Measurements from ENCODE around the gene LINC01488.

The LINC01488 gene

DNA sequence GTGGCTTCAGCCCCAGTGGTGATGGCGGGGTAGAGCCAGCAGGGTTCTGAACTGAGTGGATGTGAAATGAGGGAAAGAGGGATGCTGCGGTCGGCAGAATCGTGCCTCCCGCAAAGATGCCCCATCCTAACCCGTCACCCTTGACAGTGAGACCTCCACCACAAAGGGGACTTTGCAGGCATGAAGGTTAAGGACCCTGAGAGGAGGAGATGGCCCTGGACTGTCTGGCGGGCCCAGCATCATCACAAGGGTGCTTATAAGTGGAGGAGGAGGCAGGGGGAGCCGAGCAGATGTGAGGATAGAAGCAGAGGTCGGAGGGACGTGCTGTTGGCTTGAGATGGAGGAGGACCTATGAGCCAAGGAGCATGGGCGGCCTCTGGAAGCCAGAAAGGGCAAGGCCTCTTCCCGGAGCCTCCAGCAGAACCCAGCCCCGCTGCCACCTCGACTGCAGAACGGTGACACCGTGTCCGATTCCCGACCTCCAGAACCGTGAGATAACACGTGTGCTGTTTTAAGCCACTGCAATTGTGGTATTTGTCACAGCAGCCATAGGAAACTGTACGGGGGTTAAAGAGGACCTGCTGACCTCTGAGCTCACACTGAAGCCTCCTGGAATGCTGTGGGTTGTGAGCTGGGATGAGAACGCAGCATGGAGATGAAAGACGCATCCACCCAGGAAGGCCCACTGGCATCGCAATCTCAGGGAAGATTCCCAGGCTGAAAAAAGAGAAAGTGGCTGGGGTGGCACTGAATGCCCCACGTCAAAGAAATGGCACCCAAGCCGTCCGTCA, 10.9 kb downstream of the LINC01488 start:
- Histone ChIP-seq H3K36me3 (ENCODE audit: control insufficient read depth, low read length) (no peaks in the 10 kb centered on the region), H3K27me3 (ENCODE audit: control insufficient read depth, low read length) (no peaks in the 10 kb centered on the region), H3F3A (ENCODE audit: control insufficient read depth, insufficient read depth) (no peaks in the 10 kb centered on the region), H3K4me2 (ENCODE audit: low read length) (no peak overlapping the region), H3K4me1 (ENCODE audit: control insufficient read depth, low read length) (no peaks in the 10 kb centered on the region), H3K9me2 (replicated peaks; ENCODE audit: control insufficient read depth, low read length) (no peaks in the 10 kb centered on the region), H3K4me3 (ENCODE audit: low read length) (no peak overlapping the region), H3K27ac (ENCODE audit: low read depth, low read length) (no peak overlapping the region), H3K9me3 (ENCODE audit: control insufficient read depth, insufficient read depth, low read length) (no peaks in the 10 kb centered on the region), H3K79me2 (ENCODE audit: control insufficient read depth, low read length) (no peaks in the 10 kb centered on the region), H4K20me1 (ENCODE audit: control insufficient read depth, insufficient read depth, low read depth, low read length) (no peaks in the 10 kb centered on the region)
- TF ChIP-seq EZH2phosphoT487 (IDR thresholded peaks at IDR 0.05; ENCODE audit: borderline replicate concordance, low read length) (no peak), CTCF (IDR thresholded peaks at IDR 0.05; ENCODE audit: low read depth, low read length, poor library complexity, severe bottlenecking) (no peak)

DNA sequence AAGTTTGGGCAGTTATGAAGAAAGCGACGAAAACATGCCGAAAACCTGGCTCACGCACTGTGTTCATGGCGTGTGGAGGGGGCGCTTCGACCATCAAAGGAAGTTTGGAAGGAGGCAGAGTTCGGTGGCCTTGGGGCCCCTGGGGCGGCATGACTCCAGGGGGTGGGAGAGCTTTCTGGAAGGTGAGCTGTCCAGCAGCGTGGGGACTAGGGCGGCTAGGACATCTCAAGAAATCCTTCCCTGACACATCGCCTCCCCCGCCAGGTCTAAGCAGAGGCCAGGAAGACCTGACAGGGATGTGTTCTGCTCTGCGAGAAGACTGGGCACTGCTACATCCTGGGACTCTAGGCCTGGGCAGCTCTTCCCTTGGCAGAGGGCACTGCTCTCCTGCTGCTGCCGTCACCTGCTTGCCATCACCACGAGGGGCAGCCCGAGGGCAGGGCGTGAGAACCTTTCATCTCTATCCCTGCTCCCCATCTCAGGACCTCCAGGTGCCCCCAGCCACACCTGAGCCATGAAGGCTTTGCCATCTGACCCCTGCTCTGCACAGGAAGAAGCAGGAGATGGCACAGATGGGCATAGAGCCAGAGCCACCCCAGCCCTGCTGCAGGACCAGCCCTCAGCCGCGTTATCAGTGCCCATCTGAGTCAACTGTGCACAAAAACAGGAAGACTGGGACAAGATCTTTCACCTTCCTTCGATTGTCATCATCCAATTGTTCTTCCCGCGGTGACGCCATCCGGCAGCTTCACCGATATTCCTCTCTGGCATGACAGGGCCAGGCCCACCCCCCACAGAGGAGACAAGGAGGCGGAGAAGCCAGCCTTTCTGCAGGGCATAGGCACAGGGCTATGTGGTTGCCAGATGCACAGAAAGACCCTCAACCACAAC, 12.7 kb downstream of the LINC01488 start:
- Histone ChIP-seq H3K27me3 (ENCODE audit: control insufficient read depth, low read length) (no peaks in the 10 kb centered on the region), H3K9me3 (ENCODE audit: control insufficient read depth, insufficient read depth, low read length) (no peaks in the 10 kb centered on the region), H3K4me2 (ENCODE audit: low read length) (no peak overlapping the region), H3F3A (ENCODE audit: control insufficient read depth, insufficient read depth) (no peaks in the 10 kb centered on the region), H3K9me2 (replicated peaks; ENCODE audit: control insufficient read depth, low read length) (no peaks in the 10 kb centered on the region), H3K27ac (ENCODE audit: low read depth, low read length) (no peak overlapping the region), H3K4me1 (ENCODE audit: control insufficient read depth, low read length) (no peaks in the 10 kb centered on the region), H3K79me2 (ENCODE audit: control insufficient read depth, low read length) (no peaks in the 10 kb centered on the region), H3K36me3 (ENCODE audit: control insufficient read depth, low read length) (no peaks in the 10 kb centered on the region), H3K4me3 (ENCODE audit: low read length) (no peak overlapping the region), H4K20me1 (ENCODE audit: control insufficient read depth, insufficient read depth, low read depth, low read length) (no peaks in the 10 kb centered on the region)
- TF ChIP-seq EZH2phosphoT487 (IDR thresholded peaks at IDR 0.05; ENCODE audit: borderline replicate concordance, low read length) (no peak), CTCF (IDR thresholded peaks at IDR 0.05; ENCODE audit: low read depth, low read length, poor library complexity, severe bottlenecking) (no peak)

- no peak overlapping the region for H3K27ac ChIP-seq (ENCODE audit: low read depth, low read length)
- no peaks in the 10 kb centered on the region for H3K79me2 ChIP-seq (ENCODE audit: control insufficient read depth, low read length)
- H3K4me2 ChIP-seq (ENCODE audit: low read length), result no peak overlapping the region
- no peaks in the 10 kb centered on the region for H3K9me3 ChIP-seq (ENCODE audit: control insufficient read depth, insufficient read depth, low read length)
- H3K4me1 ChIP-seq (ENCODE audit: control insufficient read depth, low read length), result no peaks in the 10 kb centered on the region
- H4K20me1 ChIP-seq (ENCODE audit: control insufficient read depth, insufficient read depth, low read depth, low read length), result no peaks in the 10 kb centered on the region
- no peaks in the 10 kb centered on the region for H3K36me3 ChIP-seq (ENCODE audit: control insufficient read depth, low read length)
- no peaks in the 10 kb centered on the region for H3K27me3 ChIP-seq (ENCODE audit: control insufficient read depth, low read length)
- no peaks in the 10 kb centered on the region for H3K9me2 ChIP-seq (replicated peaks; ENCODE audit: control insufficient read depth, low read length)
- H3F3A ChIP-seq (ENCODE audit: control insufficient read depth, insufficient read depth), result no peaks in the 10 kb centered on the region
- H3K4me3 ChIP-seq (ENCODE audit: low read length), result no peak overlapping the region
- TF ChIP-seq CTCF (IDR thresholded peaks at IDR 0.05; ENCODE audit: low read depth, low read length, poor library complexity, severe bottlenecking) (no peak), EZH2phosphoT487 (IDR thresholded peaks at IDR 0.05; ENCODE audit: borderline replicate concordance, low read length) (no peak)
These were observed 13.4 kb downstream of the LINC01488 start for GRCh38 chr11:69494851-69495250.

Data from DOHH2 (cell line).